ENCODE data around the gene ATAD1. TPM values are rescaled to one million over a fixed set of nuclear protein-coding genes. Genes with fewer than 3 reads are reported as not detected.

The ATAD1 gene
- total RNA-seq, 1 experiment from 2014 or later: 26.3 TPM

- DNase-seq: peak in 1 of 2 experiments; percentile 37
- Histone ChIP-seq H3K79me2 (ENCODE audit: low read depth) (no peaks in the 10 kb centered on the region), H3K27me3 (ENCODE audit: insufficient read depth, low read depth) (no peaks in the 10 kb centered on the region), H3K4me2 (no peak overlapping the region), H3K4me3 (no peak overlapping the region), H2AFZ (no peak overlapping the region), H3F3A (ENCODE audit: insufficient read depth, low read depth) (no peaks in the 10 kb centered on the region; the same call in 1 of the 2 replicates), H4K20me1 (ENCODE audit: insufficient read depth) (no peaks in the 10 kb centered on the region), H3K36me3 (ENCODE audit: low read depth) (no peaks in the 10 kb centered on the region), H3K9me2 (ENCODE audit: insufficient read depth) (no peaks in the 10 kb centered on the region), H3K4me1 (replicated peaks; ENCODE audit: insufficient read depth) (0 out of 2 replicates have a peak, but pooled peaks cover 5% of the 10 kb centered on the region), H3K27ac (no peak overlapping the region), H3K9me3 (ENCODE audit: insufficient read depth, low read depth) (no peaks in the 10 kb centered on the region)
- ChIA-PET CTCF (no interaction called here), POLR2A (ENCODE audit: unreplicated experiment) (no interaction called here)
- no TSS peak for BruUV-seq (replicated peaks)
- intact Hi-C loops (cut with micrococcal nuclease; ENCODE audit: unreplicated experiment): no loop called here
- TF ChIP-seq CTCF (conservative IDR thresholded peaks at IDR 0.05) (no peak), EZH2 (IDR thresholded peaks at IDR 0.05; ENCODE audit: low read depth) (no peak)
Measured at GRCh38 chr10:87761892-87762291, 56.1 kb downstream of the ATAD1 start.

- Histone ChIP-seq H3K36me3 (ENCODE audit: low read depth) (no peaks in the 10 kb centered on the region; the same call in 1 of the 2 replicates), H3F3A (ENCODE audit: insufficient read depth, low read depth) (no peaks in the 10 kb centered on the region; the same call in 1 of the 2 replicates), H2AFZ (no peak overlapping the region), H3K9me3 (ENCODE audit: insufficient read depth, low read depth) (no peaks in the 10 kb centered on the region), H3K79me2 (ENCODE audit: low read depth) (no peaks in the 10 kb centered on the region), H3K27ac (no peak overlapping the region), H4K20me1 (ENCODE audit: insufficient read depth) (no peaks in the 10 kb centered on the region), H3K4me1 (replicated peaks; ENCODE audit: insufficient read depth) (0 out of 2 replicates have a peak, but pooled peaks cover 5% of the 10 kb centered on the region), H3K27me3 (ENCODE audit: insufficient read depth, low read depth) (no peaks in the 10 kb centered on the region), H3K4me3 (no peak overlapping the region), H3K9me2 (ENCODE audit: insufficient read depth) (no peaks in the 10 kb centered on the region), H3K4me2 (no peak overlapping the region)
- intact Hi-C loops (cut with micrococcal nuclease; ENCODE audit: unreplicated experiment): no loop called here
- DNase-seq: no peak
- BruUV-seq (replicated peaks): no TSS peak
- ChIA-PET CTCF (no interaction called here), POLR2A (ENCODE audit: unreplicated experiment) (no interaction called here)
- no peak for TF ChIP-seq CTCF (conservative IDR thresholded peaks at IDR 0.05)
Measured at GRCh38 chr10:87761153-87761552, 56.9 kb downstream of the ATAD1 start.

GRCh38 chr10:87760195-87760905 is 57.7 kb downstream of the ATAD1 start:
- ChIA-PET CTCF (interaction anchor here (0.6 kb wide), 1 partner anchor 58 kb away, joined by 3 read pairs; no protein-coding TSS in a partner anchor), POLR2A (ENCODE audit: unreplicated experiment) (no interaction called here)
- H3K9me3 ChIP-seq (ENCODE audit: insufficient read depth, low read depth): no peaks in the 10 kb centered on the region
- no peaks in the 10 kb centered on the region for H4K20me1 ChIP-seq (ENCODE audit: insufficient read depth)
- H3K36me3 ChIP-seq (ENCODE audit: low read depth): no peaks in the 10 kb centered on the region; the same call in 1 of the 2 replicates
- H3K79me2 ChIP-seq (ENCODE audit: low read depth): no peaks in the 10 kb centered on the region
- no TSS peak for BruUV-seq (replicated peaks)
- H3K4me2 ChIP-seq: no peak overlapping the region
- no peak overlapping the region for H2AFZ ChIP-seq
- no peaks in the 10 kb centered on the region; the same call in 1 of the 2 replicates for H3F3A ChIP-seq (ENCODE audit: insufficient read depth, low read depth)
- DNase-seq: no peak
- intact Hi-C loops (cut with micrococcal nuclease; ENCODE audit: unreplicated experiment): no loop called here
- H3K27me3 ChIP-seq (ENCODE audit: insufficient read depth, low read depth): no peaks in the 10 kb centered on the region
- no peak for TF ChIP-seq CTCF (conservative IDR thresholded peaks at IDR 0.05)
- no peak for TF ChIP-seq EZH2 (IDR thresholded peaks at IDR 0.05; ENCODE audit: low read depth)
- H3K27ac ChIP-seq: no peak overlapping the region
- 0 out of 2 replicates have a peak, but pooled peaks cover 5% of the 10 kb centered on the region for H3K4me1 ChIP-seq (replicated peaks; ENCODE audit: insufficient read depth)
- no peaks in the 10 kb centered on the region for H3K9me2 ChIP-seq (ENCODE audit: insufficient read depth)
- no peak overlapping the region for H3K4me3 ChIP-seq
